HG03097 (cell line): Measurements from ENCODE around the gene A2M.

Experiments used
- ATAC-seq: cut with Tn5 transposase; IDR thresholded peaks from one replicate; pipeline ENCODE4 v1.9.1; 2021; ENCODE audit not compliant: unreplicated experiment, low FRiP score

Gene A2M

DNA sequence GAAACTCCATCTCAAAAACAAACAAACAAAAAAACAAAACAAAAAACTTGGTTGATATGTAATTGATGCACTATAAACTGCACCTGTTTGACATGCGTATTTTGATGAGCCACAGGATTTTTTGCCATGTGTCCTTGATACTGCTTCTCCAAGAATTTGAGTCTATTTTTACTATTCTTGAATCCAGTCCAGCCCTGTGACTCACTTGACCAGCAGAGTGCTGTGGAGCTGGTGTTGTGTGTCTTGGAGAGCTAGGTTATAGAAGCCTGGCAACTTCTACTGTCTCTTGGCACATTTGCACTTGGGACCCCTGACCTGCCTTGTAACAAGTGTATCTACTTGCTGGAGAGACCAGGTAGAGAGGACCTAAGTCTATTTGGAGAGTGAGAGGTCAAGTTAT, 74.4 kb downstream of the A2M start:
- ATAC-seq: no peak

DNA sequence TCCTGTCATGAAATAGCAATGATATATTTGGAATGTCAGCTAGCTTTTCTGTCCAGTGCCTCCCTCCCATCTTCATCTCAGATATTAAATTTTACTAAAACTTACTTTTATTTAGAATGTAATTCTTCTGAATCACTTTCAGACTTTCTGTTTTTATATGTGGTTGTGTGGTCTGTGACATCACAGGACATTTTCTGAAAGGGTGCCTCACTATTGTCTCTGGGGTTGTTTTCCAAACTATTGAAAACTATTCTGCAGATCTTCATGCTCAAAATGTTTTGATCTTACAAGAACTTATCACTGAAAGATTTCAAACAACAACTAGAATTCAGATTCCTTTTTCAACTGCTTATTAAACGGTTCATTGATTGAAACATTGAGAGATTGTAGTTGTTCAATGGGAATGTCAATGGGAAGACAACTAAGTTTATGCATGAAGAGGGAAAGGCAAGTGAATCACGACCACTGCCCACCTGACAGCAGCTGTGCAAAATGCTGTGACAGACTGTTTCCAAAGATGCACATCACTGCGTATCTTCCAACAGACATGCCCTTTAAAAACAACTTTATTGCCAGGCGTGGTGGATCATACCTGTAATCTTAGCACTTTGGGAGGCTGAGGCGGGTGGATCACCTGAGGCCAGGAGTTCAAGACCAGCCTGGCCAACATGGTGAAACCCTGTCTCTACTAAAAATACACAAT, 75.1 kb downstream of the A2M start:
- ATAC-seq: no peak

DNA sequence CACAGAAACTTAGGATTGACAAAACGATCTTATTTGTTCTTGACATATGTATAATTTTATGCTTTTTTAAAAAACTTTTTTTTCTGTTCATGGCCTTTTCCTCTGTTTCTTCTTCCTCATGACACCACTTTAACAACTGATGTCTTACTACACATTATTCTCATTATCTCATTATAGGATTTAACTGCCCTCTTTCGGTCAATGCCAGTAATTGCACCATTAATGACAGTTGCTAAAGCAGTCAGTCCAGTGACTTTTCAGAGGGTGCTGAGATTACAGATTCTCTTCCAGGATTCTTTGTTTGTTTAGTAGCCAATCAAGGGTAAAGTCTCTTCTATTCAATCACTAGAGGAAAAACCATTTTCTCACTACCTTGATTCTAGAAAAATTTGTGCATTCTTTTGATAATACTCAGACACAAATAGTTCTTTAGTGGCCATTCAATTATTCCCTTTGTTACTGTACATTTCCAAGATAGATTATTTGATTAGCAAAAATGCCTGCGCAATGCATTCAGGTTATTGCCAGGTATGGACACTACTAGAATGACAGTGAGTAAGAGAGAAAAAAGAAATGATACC, 76.2 kb downstream of the A2M start:
- no peak for ATAC-seq

DNA sequence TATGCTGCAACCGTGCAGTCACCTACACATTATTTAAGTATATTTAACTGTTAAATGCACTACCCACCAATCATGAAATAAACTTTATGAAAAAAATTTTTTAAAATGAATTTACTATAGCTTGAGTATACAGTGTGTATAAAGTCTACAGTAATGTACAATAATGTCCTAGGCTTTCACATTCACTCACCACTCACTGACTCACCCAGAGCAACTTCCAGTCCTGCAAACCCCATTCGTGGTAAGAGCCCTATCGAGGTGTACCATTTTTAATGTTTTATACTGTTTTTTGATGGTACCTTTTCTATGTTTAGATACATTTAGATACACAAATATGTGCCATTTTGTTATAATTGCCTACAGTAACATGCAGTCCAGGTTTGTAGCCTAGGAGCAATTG, 78.3 kb downstream of the A2M start:
- no peak for ATAC-seq

DNA sequence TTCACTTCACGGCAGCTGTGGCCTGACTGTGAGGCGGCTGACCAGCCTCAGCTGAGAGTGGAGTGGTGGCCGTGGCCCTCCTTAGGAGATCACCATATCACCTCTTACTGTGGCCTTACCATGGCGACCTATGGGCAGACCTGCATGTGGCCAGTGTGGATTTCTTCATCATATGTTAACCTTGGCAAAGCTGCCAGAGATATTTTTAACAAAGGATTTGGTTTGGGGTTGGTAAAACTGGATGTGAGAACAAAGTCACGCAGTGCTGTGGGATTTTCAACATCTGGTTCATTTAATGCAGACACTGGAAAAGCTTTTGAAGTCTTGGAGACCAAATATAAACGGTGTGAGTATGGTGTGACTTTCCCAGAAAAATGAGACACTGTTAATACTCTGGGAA, 79.5 kb downstream of the A2M start:
- no peak for ATAC-seq

DNA sequence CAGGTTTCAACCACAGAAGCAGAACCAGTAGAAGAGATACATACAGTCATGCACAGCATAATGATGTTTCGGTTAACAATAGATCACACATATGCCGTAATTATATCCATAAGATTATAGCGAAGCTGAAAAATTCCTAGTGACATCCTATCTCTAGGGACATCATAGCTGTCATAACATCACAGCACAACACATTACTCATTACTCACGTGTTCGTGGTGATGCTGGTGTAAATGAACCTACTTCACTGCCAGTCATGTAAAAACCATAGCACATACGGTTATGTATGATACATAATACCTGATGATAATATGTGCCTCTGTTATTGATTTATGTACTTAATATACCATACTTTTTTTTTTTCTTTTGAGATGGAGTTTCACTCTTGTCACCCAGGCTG, 81.6 kb downstream of the A2M start:
- no peak for ATAC-seq

DNA sequence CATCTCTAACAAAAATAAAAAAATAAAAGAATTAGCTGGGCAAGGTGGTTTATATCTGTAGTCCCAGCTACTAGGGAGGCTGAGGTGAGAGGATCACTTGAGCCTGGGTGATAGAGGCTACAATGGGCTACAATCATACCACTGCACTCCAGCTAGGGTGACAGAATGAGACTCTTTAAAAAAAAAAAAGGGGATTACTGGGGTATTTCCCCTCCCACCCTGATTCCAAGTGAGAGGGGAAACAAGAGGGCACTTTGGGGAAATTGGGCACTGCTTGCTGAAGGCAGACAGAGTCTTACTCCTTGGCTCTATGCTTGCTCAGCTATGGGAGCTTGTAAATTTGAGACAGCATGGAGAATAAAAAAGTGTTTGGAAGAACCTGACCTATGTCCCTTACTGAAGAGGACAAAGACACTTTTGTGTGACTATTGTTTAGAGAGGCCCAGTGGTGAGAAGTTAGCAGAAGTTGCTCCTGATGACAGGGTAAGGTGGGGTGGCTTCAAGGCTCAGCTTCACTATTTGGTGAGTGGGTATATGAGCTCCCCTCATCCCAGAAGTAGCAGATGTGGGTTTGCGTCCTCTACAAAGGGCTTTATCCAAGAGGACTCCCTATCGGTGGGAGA, 82.3 kb downstream of the A2M start:
- no peak for ATAC-seq

DNA sequence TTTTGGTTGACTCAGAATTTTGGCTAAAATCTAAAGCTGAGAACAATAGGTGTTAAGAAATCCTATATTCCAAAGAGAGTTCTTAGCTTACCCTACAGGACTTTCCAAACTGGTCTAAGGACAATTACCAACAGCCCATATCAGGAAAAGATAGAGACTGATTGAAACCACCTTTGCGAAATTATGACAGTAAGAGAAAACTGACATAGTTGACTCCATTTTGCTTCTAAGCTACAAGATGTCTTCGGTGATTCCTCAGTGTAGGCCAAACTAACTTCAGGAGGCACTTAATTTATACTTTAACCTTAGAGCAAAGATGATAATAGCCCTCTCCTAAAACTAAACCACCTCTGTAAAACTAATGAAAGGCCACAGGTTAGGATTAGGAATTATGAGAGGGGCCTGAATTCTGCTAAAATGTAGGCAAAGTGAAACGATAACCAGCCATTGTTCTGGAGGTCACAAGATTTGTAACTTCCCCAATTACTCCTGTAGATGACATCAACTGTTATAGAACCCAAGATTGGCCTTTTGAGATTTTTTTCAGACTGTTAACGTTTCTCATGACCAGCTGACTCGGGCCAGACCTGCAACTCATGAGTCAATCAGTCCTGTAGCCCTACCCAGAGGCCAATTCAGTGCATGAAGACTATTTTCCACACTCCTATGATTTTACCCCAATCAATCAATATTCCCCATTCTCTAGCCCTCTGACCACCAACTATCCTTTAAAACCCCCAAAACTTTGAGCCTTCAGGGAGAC, 83.3 kb downstream of the A2M start:
- ATAC-seq: no peak

DNA sequence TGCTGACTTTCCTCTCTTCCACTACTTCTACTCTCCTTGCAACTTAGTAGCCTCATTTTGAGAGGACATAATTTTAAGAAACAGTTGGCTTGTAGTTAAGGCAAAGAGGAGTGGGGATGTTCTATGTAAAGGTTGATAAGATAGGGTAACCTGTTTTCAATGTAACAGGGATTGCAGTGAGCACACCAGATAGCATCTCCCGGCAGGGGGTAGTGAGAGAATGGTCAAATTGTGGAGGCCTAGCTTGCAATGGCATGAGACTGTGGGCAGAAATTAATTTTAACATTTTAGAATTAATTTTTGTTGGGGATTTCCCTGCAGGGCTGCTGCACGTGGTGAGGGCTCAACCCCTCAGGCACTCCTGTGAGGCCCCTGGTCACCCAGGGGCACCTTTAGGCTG, 84.9 kb downstream of the A2M start:
- no peak for ATAC-seq

DNA sequence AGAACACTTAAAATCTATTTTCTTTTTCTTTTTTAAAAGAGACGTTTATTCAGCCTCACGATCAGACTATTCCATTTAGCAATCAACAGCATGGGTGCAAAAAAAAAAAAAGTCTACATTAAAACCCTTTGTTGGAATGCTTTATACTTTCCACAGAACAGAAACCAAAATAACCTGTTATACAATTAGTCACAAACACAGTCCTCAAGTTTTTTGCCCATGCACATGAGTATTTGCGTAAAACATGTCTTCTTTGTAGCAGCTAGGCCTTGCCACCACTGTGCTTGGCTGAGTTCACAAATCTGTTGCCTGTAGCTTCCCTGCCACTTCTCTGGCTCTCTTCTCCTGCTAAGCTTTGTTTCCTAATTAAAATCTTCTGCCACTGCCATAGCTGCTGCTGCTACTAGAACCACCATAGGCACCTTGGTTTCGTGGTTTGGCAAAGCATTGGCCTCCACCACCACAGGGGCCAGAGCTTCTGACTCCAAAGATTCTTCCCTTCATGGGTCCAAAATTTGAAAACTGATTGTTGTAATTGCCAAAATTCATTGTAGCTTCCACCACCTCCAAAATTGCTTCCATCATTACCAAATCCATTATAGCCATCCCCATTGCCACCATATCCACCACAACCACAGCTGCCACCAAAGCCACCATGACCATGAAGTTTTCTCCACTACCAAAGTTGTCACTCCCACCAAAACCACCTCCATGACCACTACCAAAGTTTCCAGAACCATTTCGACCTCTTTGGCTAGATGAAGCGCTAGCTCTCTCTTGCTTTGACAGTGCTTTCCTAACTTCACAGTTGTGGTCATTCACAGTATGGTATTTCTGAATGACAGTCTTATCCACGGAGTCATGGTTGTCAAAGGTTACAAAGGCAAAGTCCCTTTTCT, 88.3 kb downstream of the A2M start:
- no peak for ATAC-seq

DNA sequence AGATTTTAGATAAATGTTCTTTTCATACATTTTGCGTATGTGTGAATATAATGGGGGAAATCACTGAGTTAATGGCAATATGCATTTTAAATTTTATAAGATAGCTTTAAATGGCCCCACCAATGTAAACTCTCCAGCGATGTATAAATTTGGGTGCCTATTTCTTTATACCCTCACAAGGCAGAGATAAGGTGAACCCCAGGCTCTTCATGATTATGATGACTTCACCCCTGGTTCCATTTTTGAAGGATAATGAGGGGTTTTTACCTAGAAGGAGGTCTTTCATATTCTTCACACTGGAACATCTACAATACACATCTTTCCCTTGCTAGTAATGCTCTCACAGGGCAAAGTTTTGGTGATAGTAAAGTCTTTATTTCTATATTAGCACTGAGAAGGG, 91.2 kb downstream of the A2M start:
- no peak for ATAC-seq

DNA sequence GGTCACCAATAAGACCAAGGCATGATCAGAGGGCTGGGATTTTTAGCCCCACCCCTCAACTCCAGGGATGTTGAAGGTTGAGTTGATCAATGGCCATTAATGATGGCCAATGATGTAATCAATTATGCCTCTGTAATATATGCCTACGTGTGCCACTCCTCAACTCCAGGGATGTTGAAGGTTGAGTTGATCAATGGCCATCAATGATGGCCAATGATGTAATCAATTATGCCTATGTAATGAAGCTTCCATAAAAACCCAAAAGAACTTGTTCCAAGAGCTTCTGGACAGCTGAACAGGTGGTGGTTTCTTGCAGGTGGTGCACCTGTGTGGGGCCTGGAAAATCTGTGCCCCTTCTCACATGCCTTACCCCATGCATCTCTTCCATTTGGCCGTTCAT, 93.1 kb downstream of the A2M start:
- no peak for ATAC-seq
